ENCODE data around the gene COL6A1.

COL6A1 gene

GRCh38 chr21:45988366-45989347 is 7.1 kb downstream of the COL6A1 start:
- Histone ChIP-seq H2AFZ (ENCODE audit: low read depth, low read length) (no peak overlapping the region), H3K79me2 (ENCODE audit: insufficient read depth, low read length) (no peaks in the 10 kb centered on the region), H3K4me2 (ENCODE audit: insufficient read depth, low read length) (no peak overlapping the region), H4K20me1 (ENCODE audit: insufficient read depth, low read length) (no peaks in the 10 kb centered on the region), H3K36me3 (ENCODE audit: insufficient read depth, low read length) (no peaks in the 10 kb centered on the region), H3K9ac (ENCODE audit: low read depth, low read length) (no peak overlapping the region), H3K27me3 (ENCODE audit: insufficient read depth, low read length, poor library complexity) (no peaks in the 10 kb centered on the region), H3K9me3 (ENCODE audit: insufficient read depth, low read length, severe bottlenecking) (no peaks in the 10 kb centered on the region), H3K4me1 (ENCODE audit: insufficient read depth, low read length) (no peaks in the 10 kb centered on the region), H3K27ac (ENCODE audit: low read length) (no peak overlapping the region), H3K4me3 (ENCODE audit: low read depth in 1 of 2, low read length in 2 of 2) (no peak overlapping the region)
- no peak for DNase-seq
- ATAC-seq (ENCODE audit: insufficient read depth, low read depth) = no peak
- TF ChIP-seq CTCF (IDR thresholded peaks at IDR 0.05; ENCODE audit: borderline replicate concordance, extremely low read depth, low read length, poor library complexity, severe bottlenecking) (no peak), EZH2 (IDR thresholded peaks at IDR 0.05; ENCODE audit: borderline replicate concordance, low read depth, low read length, severe bottlenecking) (no peak)

GRCh38 chr21:45989355-45990048 is 7.9 kb downstream of the COL6A1 start:
- no peak overlapping the region for H3K4me2 ChIP-seq (ENCODE audit: insufficient read depth, low read length)
- no peak overlapping the region for H3K4me3 ChIP-seq (ENCODE audit: low read depth in 1 of 2, low read length in 2 of 2)
- H3K9ac ChIP-seq (ENCODE audit: low read depth, low read length) = no peak overlapping the region
- DNase-seq = no peak
- no peaks in the 10 kb centered on the region for H3K9me3 ChIP-seq (ENCODE audit: insufficient read depth, low read length, severe bottlenecking)
- no peaks in the 10 kb centered on the region for H3K27me3 ChIP-seq (ENCODE audit: insufficient read depth, low read length, poor library complexity)
- H3K27ac ChIP-seq (ENCODE audit: low read length) = no peak overlapping the region
- H3K4me1 ChIP-seq (ENCODE audit: insufficient read depth, low read length) = no peaks in the 10 kb centered on the region
- ATAC-seq (ENCODE audit: insufficient read depth, low read depth) = peak; percentile 8; the same call in 1 of the 3 replicates
- H2AFZ ChIP-seq (ENCODE audit: low read depth, low read length) = no peak overlapping the region
- TF ChIP-seq CTCF (IDR thresholded peaks at IDR 0.05; ENCODE audit: borderline replicate concordance, extremely low read depth, low read length, poor library complexity, severe bottlenecking) (no peak), EZH2 (IDR thresholded peaks at IDR 0.05; ENCODE audit: borderline replicate concordance, low read depth, low read length, severe bottlenecking) (no peak)
- no peaks in the 10 kb centered on the region for H3K79me2 ChIP-seq (ENCODE audit: insufficient read depth, low read length)
- no peaks in the 10 kb centered on the region for H3K36me3 ChIP-seq (ENCODE audit: insufficient read depth, low read length)
- H4K20me1 ChIP-seq (ENCODE audit: insufficient read depth, low read length) = no peaks in the 10 kb centered on the region

GRCh38 chr21:45990049-45990711 is 8.6 kb downstream of the COL6A1 start:
- Histone ChIP-seq H3K9ac (ENCODE audit: low read depth, low read length) (no peak overlapping the region), H2AFZ (ENCODE audit: low read depth, low read length) (no peak overlapping the region), H3K79me2 (ENCODE audit: insufficient read depth, low read length) (no peaks in the 10 kb centered on the region), H3K36me3 (ENCODE audit: insufficient read depth, low read length) (no peaks in the 10 kb centered on the region), H3K27ac (ENCODE audit: low read length) (no peak overlapping the region), H4K20me1 (ENCODE audit: insufficient read depth, low read length) (no peaks in the 10 kb centered on the region; the same call in 1 of the 2 replicates), H3K27me3 (ENCODE audit: insufficient read depth, low read length, poor library complexity) (no peaks in the 10 kb centered on the region), H3K4me3 (ENCODE audit: low read depth in 1 of 2, low read length in 2 of 2) (no peak overlapping the region), H3K4me1 (ENCODE audit: insufficient read depth, low read length) (no peaks in the 10 kb centered on the region), H3K9me3 (ENCODE audit: insufficient read depth, low read length, severe bottlenecking) (no peaks in the 10 kb centered on the region), H3K4me2 (ENCODE audit: insufficient read depth, low read length) (no peak overlapping the region)
- no peak for TF ChIP-seq CTCF (IDR thresholded peaks at IDR 0.05; ENCODE audit: borderline replicate concordance, extremely low read depth, low read length, poor library complexity, severe bottlenecking)
- no peak for TF ChIP-seq EZH2 (IDR thresholded peaks at IDR 0.05; ENCODE audit: borderline replicate concordance, low read depth, low read length, severe bottlenecking)
- no peak for DNase-seq
- no peak for ATAC-seq (ENCODE audit: insufficient read depth, low read depth)
